ENCODE data around the gene OR52E1.

- TF ChIP-seq CTCF (IDR thresholded peaks at IDR 0.05) (no peak), POLR2AphosphoS5 (IDR thresholded peaks at IDR 0.05) (no peak), POLR2A (IDR thresholded peaks at IDR 0.05) (no peak), EP300 (IDR thresholded peaks at IDR 0.05) (no peak)
Observed at GRCh38 chr11:5090668-5091067, 21.3 kb downstream of the OR52E1 start.

Data from upper lobe of left lung (tissue), 4 donors.